ENCODE results near the gene CHD5. TPM values are rescaled to one million over a fixed set of nuclear protein-coding genes. Genes with fewer than 3 reads are reported as not detected.

The CHD5 gene
- total and polyA plus RNA-seq, 2 experiments from 2014 or later: 0.11 to 0.24 TPM

GRCh38 chr1:6162341-6162740 is 17.8 kb downstream of the CHD5 start:
- Histone ChIP-seq H3K27me3 (peaks cover 31% of the 10 kb centered on the region), H3K4me3 (no peak overlapping the region), H3K9me3 (ENCODE audit: low read depth) (no peaks in the 10 kb centered on the region), H3K27ac (no peak overlapping the region), H3K36me3 (no peaks in the 10 kb centered on the region), H3K4me1 (ENCODE audit: low read depth) (no peaks in the 10 kb centered on the region)
- DNase-seq (ENCODE audit: low read depth in 1 of 2, low spot score in 1 of 2): no peak
- TF ChIP-seq, protein P1, sequence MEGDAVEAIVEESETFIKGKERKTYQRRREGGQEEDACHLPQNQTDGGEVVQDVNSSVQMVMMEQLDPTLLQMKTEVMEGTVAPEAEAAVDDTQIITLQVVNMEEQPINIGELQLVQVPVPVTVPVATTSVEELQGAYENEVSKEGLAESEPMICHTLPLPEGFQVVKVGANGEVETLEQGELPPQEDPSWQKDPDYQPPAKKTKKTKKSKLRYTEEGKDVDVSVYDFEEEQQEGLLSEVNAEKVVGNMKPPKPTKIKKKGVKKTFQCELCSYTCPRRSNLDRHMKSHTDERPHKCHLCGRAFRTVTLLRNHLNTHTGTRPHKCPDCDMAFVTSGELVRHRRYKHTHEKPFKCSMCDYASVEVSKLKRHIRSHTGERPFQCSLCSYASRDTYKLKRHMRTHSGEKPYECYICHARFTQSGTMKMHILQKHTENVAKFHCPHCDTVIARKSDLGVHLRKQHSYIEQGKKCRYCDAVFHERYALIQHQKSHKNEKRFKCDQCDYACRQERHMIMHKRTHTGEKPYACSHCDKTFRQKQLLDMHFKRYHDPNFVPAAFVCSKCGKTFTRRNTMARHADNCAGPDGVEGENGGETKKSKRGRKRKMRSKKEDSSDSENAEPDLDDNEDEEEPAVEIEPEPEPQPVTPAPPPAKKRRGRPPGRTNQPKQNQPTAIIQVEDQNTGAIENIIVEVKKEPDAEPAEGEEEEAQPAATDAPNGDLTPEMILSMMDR (IDR thresholded peaks at IDR 0.05; ENCODE audit: low read depth, low read length): no peak

- Histone ChIP-seq H3K4me1 (ENCODE audit: low read depth) (no peaks in the 10 kb centered on the region), H3K4me3 (no peak overlapping the region), H3K27me3 (peaks cover 11% of the 10 kb centered on the region), H3K36me3 (no peaks in the 10 kb centered on the region), H3K9me3 (ENCODE audit: low read depth) (no peaks in the 10 kb centered on the region), H3K27ac (no peak overlapping the region)
- TF ChIP-seq, protein P1 (IDR thresholded peaks at IDR 0.05; ENCODE audit: low read depth, low read length): no peak
- DNase-seq (ENCODE audit: low read depth in 1 of 2, low spot score in 1 of 2): no peak
Observed at GRCh38 chr1:6158181-6158580, 21.9 kb downstream of the CHD5 start.

DNA sequence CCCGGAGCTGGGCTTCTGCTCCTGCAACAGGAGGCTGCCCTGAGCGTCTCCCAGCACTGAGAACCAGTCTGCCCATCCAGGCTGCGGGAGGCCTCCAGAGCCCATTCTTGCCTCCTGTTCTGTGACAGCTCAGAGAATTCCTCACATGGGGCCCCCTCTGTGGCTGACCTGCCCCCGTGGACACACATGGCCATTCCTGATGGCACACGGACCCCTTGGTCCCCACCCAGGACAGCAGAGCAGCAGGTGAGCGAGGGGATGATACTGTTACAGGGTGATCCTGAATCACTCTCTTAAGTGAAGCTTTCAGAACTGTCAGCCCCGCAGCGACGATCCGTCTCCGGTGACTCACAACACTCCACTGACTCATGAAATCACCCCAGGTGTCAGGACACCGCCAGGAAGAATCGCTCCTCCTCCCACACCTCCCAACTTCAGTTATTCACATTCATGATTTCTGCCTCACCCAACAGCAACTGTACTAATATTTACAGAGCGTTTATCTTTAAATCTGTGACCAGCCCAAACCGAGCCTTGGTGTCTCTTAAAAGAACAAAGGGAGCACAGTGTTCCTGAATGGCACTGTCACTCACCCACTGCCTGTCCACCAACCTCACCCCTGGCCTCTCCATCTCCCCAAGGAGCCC is 22.5 kb downstream of the CHD5 start:
- Histone ChIP-seq H3K4me3 (no peak overlapping the region), H3K27me3 (peaks cover 5% of the 10 kb centered on the region), H3K27ac (no peak overlapping the region), H3K4me1 (ENCODE audit: low read depth) (no peaks in the 10 kb centered on the region), H3K36me3 (no peaks in the 10 kb centered on the region), H3K9me3 (ENCODE audit: low read depth) (no peaks in the 10 kb centered on the region)
- TF ChIP-seq, protein P1 (IDR thresholded peaks at IDR 0.05; ENCODE audit: low read depth, low read length): no peak
- DNase-seq (ENCODE audit: low read depth in 1 of 2, low spot score in 1 of 2): no peak

DNA sequence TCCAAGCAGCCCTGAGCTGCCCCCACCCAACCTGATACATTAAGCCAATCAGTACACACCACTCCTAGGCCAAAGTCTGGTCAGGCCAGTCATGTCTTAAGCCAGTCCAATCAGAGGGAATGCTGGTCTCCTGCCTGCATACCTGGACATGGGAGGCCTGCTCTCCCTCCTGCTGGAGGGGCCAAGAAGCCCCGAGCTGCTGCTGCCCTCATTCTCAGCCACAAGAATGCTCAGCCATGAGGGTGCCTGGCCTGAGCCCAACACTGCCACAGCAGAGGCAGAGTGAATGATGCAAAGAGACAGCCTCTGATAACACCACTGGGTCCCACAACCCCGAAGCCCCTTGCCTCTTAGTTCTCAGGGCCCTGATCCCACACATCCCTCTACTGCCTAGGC is 23.0 kb downstream of the CHD5 start:
- Histone ChIP-seq H3K27ac (no peak overlapping the region), H3K36me3 (no peaks in the 10 kb centered on the region), H3K4me1 (ENCODE audit: low read depth) (no peaks in the 10 kb centered on the region), H3K27me3 (peaks cover 4% of the 10 kb centered on the region), H3K4me3 (no peak overlapping the region), H3K9me3 (ENCODE audit: low read depth) (no peaks in the 10 kb centered on the region)
- DNase-seq (ENCODE audit: low read depth in 1 of 2, low spot score in 1 of 2): no peak
- TF ChIP-seq, protein P1 (IDR thresholded peaks at IDR 0.05; ENCODE audit: low read depth, low read length): no peak

DNA sequence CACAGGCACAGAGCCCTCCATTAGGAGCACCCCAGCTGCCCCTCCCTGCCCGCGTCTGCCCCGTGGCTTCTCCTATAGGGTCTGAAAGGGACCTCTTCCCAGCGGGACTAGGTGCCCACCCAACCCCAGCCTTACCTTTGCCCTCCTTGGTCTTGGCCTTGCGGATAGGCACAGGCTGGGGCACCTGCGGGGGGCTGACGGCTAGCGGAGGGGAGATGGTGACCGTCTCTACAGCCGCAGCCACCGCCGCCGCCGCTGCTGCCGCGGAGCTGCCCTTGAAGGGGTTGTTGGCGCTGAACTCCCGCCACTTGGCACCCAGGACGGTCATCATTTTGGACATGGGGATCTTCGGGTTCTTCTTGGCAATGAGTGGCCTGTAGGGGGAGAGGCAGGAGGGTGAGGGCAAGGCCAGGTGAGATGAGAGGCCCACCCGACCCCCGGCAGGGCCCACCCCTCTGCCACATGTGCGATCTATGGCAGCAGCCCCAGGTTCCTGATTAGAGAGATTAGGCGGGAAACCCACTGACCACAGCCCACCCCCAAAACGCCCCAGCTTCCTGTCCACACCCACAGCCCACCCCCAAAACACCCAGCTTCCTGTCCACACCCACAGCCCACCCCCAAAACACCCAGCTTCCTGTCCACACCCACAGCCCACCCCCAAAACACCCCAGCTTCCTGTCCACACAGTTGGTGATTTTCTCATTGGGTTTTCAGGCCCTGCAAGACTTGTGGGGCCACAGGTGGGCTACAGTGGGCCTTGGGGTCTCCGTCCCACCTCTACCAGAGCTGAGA is 25.4 kb downstream of the CHD5 start:
- H3K9me3 ChIP-seq (ENCODE audit: low read depth): no peaks in the 10 kb centered on the region
- peaks cover 3% of the 10 kb centered on the region for H3K27me3 ChIP-seq
- no peak overlapping the region for H3K4me3 ChIP-seq
- H3K4me1 ChIP-seq (ENCODE audit: low read depth): no peaks in the 10 kb centered on the region
- H3K27ac ChIP-seq: no peak overlapping the region
- TF ChIP-seq, protein P1 (IDR thresholded peaks at IDR 0.05; ENCODE audit: low read depth, low read length): no peak
- DNase-seq (ENCODE audit: low read depth in 1 of 2, low spot score in 1 of 2): no peak
- H3K36me3 ChIP-seq: no peaks in the 10 kb centered on the region

Measured in cardiac muscle cell (in vitro differentiated cells and primary cell).